Stimulated activated CD4-positive, alpha-beta T cell treated with anti-CD3 and anti-CD28 coated beads, Interleukin-2, amount 100 ng/mL, for 48 hours (primary cell): ENCODE results near the gene AGO3.
"Not testable (repeated sequence)": the region's sequence is repeated elsewhere in the genome, so short reads cannot be mapped to it uniquely, and the experiment has no call there.

Source experiments
- DNase-seq, 2 donors: peaks; one replicate each; pipeline ENCODE4 v3.0.0-alpha.2; 2020

AGO3 gene

GRCh38 chr1:35927472-35927871, 3.4 kb upstream of the AGO3 start:
- no peak for DNase-seq

GRCh38 chr1:35929730-35930592, 944 bp upstream of the AGO3 start:
- peak in 1 of 2 donors; percentile 15 for DNase-seq

- DNase-seq, result no peak
These were observed 697 bp downstream of the AGO3 start for GRCh38 chr1:35931446-35932157.

- DNase-seq, result no peak
These were observed 1.3 kb downstream of the AGO3 start for GRCh38 chr1:35932158-35932636.

- DNase-seq, result no peak
These were observed 2.0 kb downstream of the AGO3 start for GRCh38 chr1:35932941-35933340.

GRCh38 chr1:35935442-35936388, 4.8 kb downstream of the AGO3 start:
- no peak for DNase-seq

- no peak for DNase-seq
These were observed 5.9 kb downstream of the AGO3 start for GRCh38 chr1:35936838-35937237.

GRCh38 chr1:35939484-35939883, 8.6 kb downstream of the AGO3 start:
- no peak for DNase-seq

GRCh38 chr1:35945327-35945726, 14.4 kb downstream of the AGO3 start:
- DNase-seq, result no peak

GRCh38 chr1:35947547-35947946, 16.6 kb downstream of the AGO3 start:
- DNase-seq, result no peak

- no peak for DNase-seq
These were observed 27.7 kb downstream of the AGO3 start for GRCh38 chr1:35958558-35958957.

- DNase-seq, result no peak
These were observed 28.4 kb downstream of the AGO3 start for GRCh38 chr1:35959304-35959703.

- no peak for DNase-seq
These were observed 32.0 kb downstream of the AGO3 start for GRCh38 chr1:35962952-35963351.

- not testable (repeated sequence) for DNase-seq
These were observed 33.4 kb downstream of the AGO3 start for GRCh38 chr1:35964277-35964676.

- no peak for DNase-seq
These were observed 37.5 kb downstream of the AGO3 start for GRCh38 chr1:35968396-35968795.

- DNase-seq, result no peak
These were observed 40.7 kb downstream of the AGO3 start for GRCh38 chr1:35971601-35972000.

GRCh38 chr1:35972631-35973030, 41.7 kb downstream of the AGO3 start:
- DNase-seq, result not testable (repeated sequence)

- DNase-seq, result no peak
These were observed 49.2 kb downstream of the AGO3 start for GRCh38 chr1:35980090-35980489.

GRCh38 chr1:35988237-35988636, 57.3 kb downstream of the AGO3 start:
- DNase-seq, result no peak

GRCh38 chr1:36006941-36007500, 76.1 kb downstream of the AGO3 start:
- DNase-seq, result no peak

- DNase-seq, result no peak
These were observed 76.8 kb downstream of the AGO3 start for GRCh38 chr1:36007741-36008140.

GRCh38 chr1:36008546-36009197, 77.8 kb downstream of the AGO3 start:
- DNase-seq, result no peak
